Measurements from ENCODE around the gene PSTPIP1.

- TF ChIP-seq CTCF (IDR thresholded peaks at IDR 0.05) (no peak), POLR2A (IDR thresholded peaks at IDR 0.05) (no peak)
These were observed 73.7 kb downstream of the PSTPIP1 start for GRCh38 chr15:77068633-77069032.

Measured in esophagus squamous epithelium (tissue), 4 donors.